K562 (cell line): Measurements from ENCODE around the gene CLK3. TPM values are rescaled to one million over a fixed set of nuclear protein-coding genes. Genes with fewer than 3 reads are reported as not detected.
A peak's percentile ranks its signal among the peaks of the same experiment; 100 is the strongest.

Experiments
- CAMTA2 ChIP-seq: fragments of 250-450 bp; sonication (Bioruptor Pico); conservative IDR thresholded peaks from 2 replicates; pipeline ENCODE4 v1.5.1; 2022
- CBX2 ChIP-seq: fragments of 200-600 bp; sonication (generic); IDR thresholded peaks from one replicate; pipeline ENCODE4 v1.6.1; 2012; ENCODE audit warnings: mild to moderate bottlenecking, low read length, inconsistent platforms; ENCODE audit not compliant: insufficient read depth, poor library complexity, severe bottlenecking
- FOXA3 ChIP-seq, 2 experiments: fragments of 450-650 bp in 1 of 2; sonication (generic) in 1 of 2; formaldehyde crosslinking; IDR thresholded peaks in 1 of 2; conservative IDR thresholded peaks in 1 of 2; 2 replicates each; pipeline versions ENCODE4 v1.4.0 to v1.8.0; 2020 to 2022; ENCODE audit warnings: mild to moderate bottlenecking in 2 of 2, missing genetic modification reagents in 1 of 2
- HNRNPLL ChIP-seq: fragments of 200-400 bp; formaldehyde crosslinking; IDR thresholded peaks from 2 replicates; pipeline ENCODE4 v1.6.1; 2017; ENCODE audit warnings: low read length, low read depth, mild to moderate bottlenecking; ENCODE audit not compliant: poor library complexity, severe bottlenecking
- HNRNPUL1 ChIP-seq: fragments of 200-400 bp; formaldehyde crosslinking; IDR thresholded peaks from 2 replicates; pipeline ENCODE4 v1.6.1; 2017; ENCODE audit warnings: low read length
- IRF9 ChIP-seq: fragments of 450-650 bp; IDR thresholded peaks from 2 replicates; pipeline ENCODE4 v1.6.1; 2016; ENCODE audit warnings: missing biosample characterization, missing genetic modification characterization
- NEUROD1 ChIP-seq: fragments of 150-350 bp; IDR thresholded peaks from 2 replicates; pipeline ENCODE4 v1.6.1; 2014; ENCODE audit warnings: borderline replicate concordance, low read length, low read depth; ENCODE audit not compliant: partially characterized antibody
- NFRKB ChIP-seq: fragments of 450-650 bp; IDR thresholded peaks from 2 replicates; pipeline ENCODE4 v1.6.1; 2016; ENCODE audit warnings: low read depth
- NR2F6 ChIP-seq: fragments of 450-650 bp; formaldehyde crosslinking; IDR thresholded peaks from 2 replicates; pipeline ENCODE4 v1.4.0; 2020; ENCODE audit warnings: mild to moderate bottlenecking
- PRMT5 ChIP-seq: sonication (generic); formaldehyde crosslinking; IDR thresholded peaks from 2 replicates; pipeline ENCODE4 v1.5.0; 2020; ENCODE audit warnings: missing genetic modification reagents
- RBM34 ChIP-seq: fragments of 200-400 bp; formaldehyde crosslinking; IDR thresholded peaks from 2 replicates; pipeline ENCODE4 v1.6.1; 2018; ENCODE audit warnings: low read length, borderline replicate concordance; ENCODE audit not compliant: insufficient read depth
- SNAPC5 ChIP-seq: fragments of 250-450 bp; sonication (Bioruptor Pico); IDR thresholded peaks from 2 replicates; pipeline ENCODE4 v1.8.0; 2021; ENCODE audit warnings: moderate library complexity, mild to moderate bottlenecking, inconsistent platforms
- SNRNP70 ChIP-seq: fragments of 200-400 bp; formaldehyde crosslinking; optimal IDR thresholded peaks from 2 replicates; pipeline ENCODE3; 2017; ENCODE audit warnings: low read depth, low read length
- SP2 ChIP-seq: IDR thresholded peaks from 2 replicates; pipeline ENCODE4 v1.6.1; 2011; ENCODE audit warnings: mild to moderate bottlenecking, low read depth, low read length, moderate library complexity; ENCODE audit not compliant: poor library complexity, severe bottlenecking; ENCODE audit errors: extremely low read depth
- TEAD4 ChIP-seq, 2 experiments: sonication (generic) in 1 of 2; formaldehyde crosslinking in 1 of 2; IDR thresholded peaks; 2 replicates each; pipeline versions ENCODE4 v1.6.1 to v1.8.0; 2012 to 2022; ENCODE audit warnings: borderline replicate concordance in 1 of 2, inconsistent platforms in 1 of 2, low read length in 1 of 2, mild to moderate bottlenecking in 1 of 2, missing genetic modification reagents in 1 of 2
- THRAP3 ChIP-seq: fragments of 450-650 bp; IDR thresholded peaks from 2 replicates; pipeline ENCODE4 v1.6.1; 2016; ENCODE audit warnings: mild to moderate bottlenecking, inconsistent platforms, borderline replicate concordance
- TRIM28 ChIP-seq: fragments of 450-650 bp; IDR thresholded peaks from 2 replicates; pipeline ENCODE4 v1.6.1; 2017
- XRCC4 ChIP-seq: IDR thresholded peaks from one replicate; pipeline ENCODE4 v1.6.1; 2011; ENCODE audit not compliant: insufficient read depth, insufficient read length; ENCODE audit errors: extremely low read depth
- ZNF3 ChIP-seq: fragments of 250-450 bp; sonication (Bioruptor Pico); IDR thresholded peaks from 2 replicates; pipeline ENCODE4 v1.5.0; 2021; ENCODE audit warnings: mild to moderate bottlenecking, moderate library complexity
- ZNF551 ChIP-seq: fragments of 250-450 bp; sonication (Bioruptor Pico); IDR thresholded peaks from 2 replicates; pipeline ENCODE4 v1.5.0; 2021; ENCODE audit warnings: mild to moderate bottlenecking, moderate library complexity
- polyA plus RNA-seq, 8 experiments: library from polyadenylated mRNA; depleted of rRNA in 4 of 8; stranded (reverse) in 5 of 8; unstranded in 3 of 8; fragments of >200 nt; fragmentation: Nextera tagmentation in 2 of 8; fragmentation: Illumina TruSeq in 1 of 8; extraction: Ambion mirVana in 2 of 8; extraction: Trizol in 1 of 8; gene quantifications; 2 replicates each; pipeline versions ENCODE4 v1.2.1 to v1.2.3, GENCODE V29; 2011 to 2014; ENCODE audit warnings: inconsistent platforms in 1 of 8, missing spikeins in 1 of 8
- total RNA-seq, 7 experiments: library from RNA; depleted of rRNA in 6 of 7; stranded (reverse); fragments of >200 nt in 6 of 7; fragmentation: Illumina TruSeq in 2 of 7; extraction: Trizol in 2 of 7; gene quantifications; 2 replicates each; pipeline versions ENCODE4 v1.2.1 to v1.2.3, GENCODE V29; 2011 to 2021; ENCODE audit warnings: low replicate concordance in 1 of 7
- TF ChIP-seq, protein P1 (sequence below): fragments of 450-650 bp; conservative IDR thresholded peaks from 2 replicates; pipeline ENCODE4 v1.6.1; 2016; ENCODE audit warnings: missing genetic modification characterization, low read depth, mild to moderate bottlenecking, missing compliant biosample characterization, moderate library complexity

Gene CLK3
- total and polyA plus RNA-seq, 9 of the 15 experiments (the other 6 are each of a cell fraction or from before 2014, with no cell fraction given): 1.2 to 95.2 (median 51.7) TPM

- no peak for TF ChIP-seq IRF9 (tag)
- TF ChIP-seq SNAPC5 (CRISPR knock-in tag): no peak
- no peak for TF ChIP-seq HNRNPUL1
- TF ChIP-seq XRCC4: no peak
- TF ChIP-seq ZNF551 (CRISPR knock-in tag): no peak
- no peak for TF ChIP-seq RBM34
- no peak for TF ChIP-seq THRAP3
- TF ChIP-seq PRMT5: no peak
- peak; percentile 38 for TF ChIP-seq NEUROD1
- no peak for TF ChIP-seq HNRNPLL
- peak; percentile 80 for TF ChIP-seq TEAD4 (IDR thresholded peaks at IDR 0.05; ENCODE audit: low read length)
- TF ChIP-seq TEAD4 (CRISPR knock-in tag; IDR thresholded peaks at IDR 0.05; ENCODE audit: borderline replicate concordance): no peak
- TF ChIP-seq CAMTA2 (CRISPR knock-in tag): no peak
- TF ChIP-seq TRIM28: no peak
- TF ChIP-seq NR2F6 (CRISPR knock-in tag): no peak
- TF ChIP-seq ZNF3 (CRISPR knock-in tag): no peak
- TF ChIP-seq NFRKB: no peak
- no peak for TF ChIP-seq FOXA3 (CRISPR knock-in tag; conservative IDR thresholded peaks at IDR 0.05 in 1 of 2, IDR thresholded peaks at IDR 0.05 in 1 of 2)
- TF ChIP-seq CBX2: no peak
- TF ChIP-seq SP2: no peak
- TF ChIP-seq SNRNP70: no peak
- TF ChIP-seq, protein P1, sequence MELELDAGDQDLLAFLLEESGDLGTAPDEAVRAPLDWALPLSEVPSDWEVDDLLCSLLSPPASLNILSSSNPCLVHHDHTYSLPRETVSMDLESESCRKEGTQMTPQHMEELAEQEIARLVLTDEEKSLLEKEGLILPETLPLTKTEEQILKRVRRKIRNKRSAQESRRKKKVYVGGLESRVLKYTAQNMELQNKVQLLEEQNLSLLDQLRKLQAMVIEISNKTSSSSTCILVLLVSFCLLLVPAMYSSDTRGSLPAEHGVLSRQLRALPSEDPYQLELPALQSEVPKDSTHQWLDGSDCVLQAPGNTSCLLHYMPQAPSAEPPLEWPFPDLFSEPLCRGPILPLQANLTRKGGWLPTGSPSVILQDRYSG (tag): no peak
These were observed 34.9 kb upstream of the CLK3 start (continued) for GRCh38 chr15:74580538-74581350.
